OCI-LY7 (cell line): ENCODE data around the gene NINJ2.

Experiments used
- EZH2phosphoT487 ChIP-seq: fragments of 200-600 bp; sonication (generic); IDR thresholded peaks from 2 replicates; pipeline ENCODE4 v1.6.1; 2018; ENCODE audit warnings: low read depth, borderline replicate concordance, mild to moderate bottlenecking, mixed run types, antibody characterized with exemption, low read length, moderate library complexity, mixed read lengths
- TF ChIP-seq, protein P1 (sequence below): fragments of 200-600 bp; sonication (generic); conservative IDR thresholded peaks from 2 replicates; pipeline ENCODE4 v1.5.1; 2014; ENCODE audit warnings: mild to moderate bottlenecking, antibody characterized with exemption, low read length, moderate library complexity, mixed read lengths

DNA sequence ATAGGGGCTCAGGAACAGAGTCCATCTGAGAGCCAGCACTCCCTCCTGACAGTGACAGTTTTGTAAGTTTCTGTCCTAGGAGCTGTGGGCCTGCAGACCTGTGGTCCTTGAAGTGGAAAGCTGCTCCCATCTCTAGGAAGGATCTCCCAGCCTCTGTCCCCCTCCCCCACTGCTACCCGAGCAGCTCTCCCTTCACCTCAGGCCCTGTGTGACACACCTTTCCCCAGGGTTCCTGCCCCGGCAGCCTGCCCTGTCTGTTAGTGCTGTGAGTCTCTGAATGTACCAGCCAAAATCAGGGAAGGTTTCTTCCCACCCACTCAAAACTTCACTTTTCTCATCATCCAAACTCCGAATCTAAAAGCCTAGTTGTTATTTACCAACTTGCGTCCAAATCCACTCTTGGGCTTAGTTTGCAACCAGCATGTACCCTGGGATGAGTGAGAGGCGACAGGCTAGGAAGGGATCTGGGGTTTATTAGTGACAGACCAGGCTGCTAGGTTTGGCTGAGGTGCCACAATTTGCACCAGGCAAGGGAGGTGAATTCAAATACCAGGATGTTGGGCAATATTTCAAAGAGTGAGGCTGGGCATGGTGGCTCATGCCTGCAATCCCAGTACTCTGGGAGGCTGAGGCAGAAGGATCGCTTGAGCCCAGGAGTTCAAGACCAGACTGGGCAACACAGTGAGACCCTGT lies 39.9 kb downstream of the NINJ2 start:
- TF ChIP-seq, protein P1, sequence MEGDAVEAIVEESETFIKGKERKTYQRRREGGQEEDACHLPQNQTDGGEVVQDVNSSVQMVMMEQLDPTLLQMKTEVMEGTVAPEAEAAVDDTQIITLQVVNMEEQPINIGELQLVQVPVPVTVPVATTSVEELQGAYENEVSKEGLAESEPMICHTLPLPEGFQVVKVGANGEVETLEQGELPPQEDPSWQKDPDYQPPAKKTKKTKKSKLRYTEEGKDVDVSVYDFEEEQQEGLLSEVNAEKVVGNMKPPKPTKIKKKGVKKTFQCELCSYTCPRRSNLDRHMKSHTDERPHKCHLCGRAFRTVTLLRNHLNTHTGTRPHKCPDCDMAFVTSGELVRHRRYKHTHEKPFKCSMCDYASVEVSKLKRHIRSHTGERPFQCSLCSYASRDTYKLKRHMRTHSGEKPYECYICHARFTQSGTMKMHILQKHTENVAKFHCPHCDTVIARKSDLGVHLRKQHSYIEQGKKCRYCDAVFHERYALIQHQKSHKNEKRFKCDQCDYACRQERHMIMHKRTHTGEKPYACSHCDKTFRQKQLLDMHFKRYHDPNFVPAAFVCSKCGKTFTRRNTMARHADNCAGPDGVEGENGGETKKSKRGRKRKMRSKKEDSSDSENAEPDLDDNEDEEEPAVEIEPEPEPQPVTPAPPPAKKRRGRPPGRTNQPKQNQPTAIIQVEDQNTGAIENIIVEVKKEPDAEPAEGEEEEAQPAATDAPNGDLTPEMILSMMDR, result no peak
- no peak for TF ChIP-seq EZH2phosphoT487
